SK-N-SH (cell line): ENCODE results near the gene CEP41. TPM values are rescaled to one million over a fixed set of nuclear protein-coding genes. Genes with fewer than 3 reads are reported as not detected.

Experiments used
- CTCF ChIA-PET: fragments of 300-600, 350-600 bp; formaldehyde crosslinking; extraction: SDS; loops from one replicate; lab custom pipeline; 2021; lab: Yijun Ruan, JAX
- POLR2A ChIA-PET: fragments of 350-600 bp; sonication (Branson Sonifier 250); formaldehyde crosslinking; extraction: SDS; loops from one replicate; lab custom pipeline; 2020; ENCODE audit warnings: antibody characterized with exemption, inconsistent platforms; lab: Yijun Ruan, JAX
- DNase-seq: peaks from one replicate; pipeline ENCODE4 v3.0.0; 2012
- H2AFZ ChIP-seq: fragments of 200-600 bp; sonication (generic); 2 replicates; pipeline ENCODE4 v1.8.1; 2016; ENCODE audit warnings: antibody characterized with exemption, mild to moderate bottlenecking, low read depth
- H3F3A ChIP-seq: fragments of 200-600 bp; sonication (generic); replicated peaks from 2 replicates; pipeline ENCODE3; 2016; ENCODE audit warnings: antibody characterized with exemption, mild to moderate bottlenecking; ENCODE audit not compliant: insufficient read depth
- H3K27ac ChIP-seq, 2 experiments: fragments of 200-500 bp in 1 of 2; fragments of 200-600 bp in 1 of 2; sonication (Bioruptor generic) in 1 of 2; sonication (generic), shearing (Covaris generic) in 1 of 2; 2 replicates each; pipeline versions ENCODE4 v1.5.1 to v1.6.1; 2014 to 2016; ENCODE audit warnings: low read depth in 2 of 2, inconsistent platforms in 1 of 2, low read length in 1 of 2, mild to moderate bottlenecking in 1 of 2, mixed read lengths in 1 of 2
- H3K27me3 ChIP-seq: fragments of 200-600 bp; sonication (generic), shearing (Covaris generic); 2 replicates; pipeline ENCODE4 v1.6.1; 2016; ENCODE audit warnings: mixed run types; ENCODE audit not compliant: insufficient read depth
- H3K36me3 ChIP-seq, 2 experiments: fragments of 200-500 bp in 1 of 2; fragments of 200-600 bp in 1 of 2; sonication (Bioruptor generic) in 1 of 2; sonication (generic) in 1 of 2; replicated peaks in 1 of 2; 2 replicates each; pipeline versions ENCODE3 to v1.5.1; 2014 to 2016; ENCODE audit warnings: low read length in 1 of 2, mild to moderate bottlenecking in 1 of 2; ENCODE audit not compliant: insufficient read depth in 2 of 2, control insufficient read depth in 1 of 2
- H3K4me1 ChIP-seq, 2 experiments: fragments of 200-500 bp in 1 of 2; fragments of 200-600 bp in 1 of 2; sonication (Bioruptor generic) in 1 of 2; sonication (generic), shearing (Covaris generic) in 1 of 2; 2 replicates each; pipeline versions ENCODE4 v1.5.1 to v1.6.1; 2014 to 2016; ENCODE audit warnings: low read depth in 1 of 2, low read length in 1 of 2, mixed run types in 1 of 2; ENCODE audit not compliant: insufficient read depth in 2 of 2, control insufficient read depth in 1 of 2
- H3K4me2 ChIP-seq: fragments of 200-600 bp; sonication (generic), shearing (Covaris generic); 2 replicates; pipeline ENCODE4 v1.6.1; 2017; ENCODE audit warnings: mixed run types
- H3K4me3 ChIP-seq, 2 experiments: fragments of 200-500 bp in 1 of 2; fragments of 200-600 bp in 1 of 2; sonication (Bioruptor generic) in 1 of 2; sonication (generic), shearing (Covaris generic) in 1 of 2; 2 replicates each; pipeline versions ENCODE4 v1.5.1 to v1.8.1; 2014 to 2016; ENCODE audit warnings: low read depth in 2 of 2, inconsistent platforms in 1 of 2, low read length in 1 of 2, mild to moderate bottlenecking in 1 of 2, mixed read lengths in 1 of 2, moderate library complexity in 1 of 2
- H3K79me2 ChIP-seq: fragments of 200-600 bp; sonication (generic); 2 replicates; pipeline ENCODE4 v1.8.1; 2017; ENCODE audit warnings: mild to moderate bottlenecking; ENCODE audit not compliant: insufficient read depth
- H3K9ac ChIP-seq: fragments of 200-600 bp; sonication (generic); 2 replicates; pipeline ENCODE4 v1.6.1; 2017; ENCODE audit warnings: mixed run types
- H3K9me2 ChIP-seq: fragments of 200-600 bp; sonication (generic); 2 replicates; pipeline ENCODE4 v1.6.1; 2017; ENCODE audit warnings: mixed run types
- H3K9me3 ChIP-seq: fragments of 200-600 bp; sonication (generic); 2 replicates; pipeline ENCODE4 v1.6.1; 2017; ENCODE audit warnings: mixed run types, mild to moderate bottlenecking, moderate library complexity
- H4K20me1 ChIP-seq: fragments of 200-600 bp; sonication (generic); 2 replicates; pipeline ENCODE4 v1.6.1; 2017; ENCODE audit warnings: mild to moderate bottlenecking, mixed run types; ENCODE audit not compliant: insufficient read depth
- CHD2 ChIP-seq: fragments of 150-350 bp; IDR thresholded peaks from 2 replicates; pipeline ENCODE4 v1.6.1; 2018; ENCODE audit warnings: low read length; ENCODE audit not compliant: partially characterized antibody
- EP300 ChIP-seq, 2 experiments: IDR thresholded peaks; 2 replicates each; pipeline versions ENCODE4 v1.4.0 to v1.6.1; 2012; ENCODE audit warnings: borderline replicate concordance in 1 of 2, low read depth in 1 of 2, low read length in 1 of 2
- FOXJ3 ChIP-seq: sonication (generic); formaldehyde crosslinking; IDR thresholded peaks from 2 replicates; pipeline ENCODE4 v1.5.1; 2020; ENCODE audit warnings: mild to moderate bottlenecking, missing genetic modification reagents
- SMC3 ChIP-seq: IDR thresholded peaks from 2 replicates; pipeline ENCODE4 v1.6.1; 2012; ENCODE audit warnings: low read depth, low read length, improper control_type of control experiment
- YY1 ChIP-seq: IDR thresholded peaks from 2 replicates; pipeline ENCODE4 v1.4.0; 2012; ENCODE audit warnings: low read depth, mild to moderate bottlenecking
- WGBS: methylation state at CpG from one replicate; pipeline ENCODE4 v1.1.6; 2017; ENCODE audit warnings: low lambda C conversion rate; 5-methylcytosine and 5-hydroxymethylcytosine counted together
- polyA plus RNA-seq, 3 experiments: library from polyadenylated mRNA; depleted of rRNA; stranded (reverse); fragments of >200 nt; gene quantifications; 2 replicates each; pipeline ENCODE4 v1.2.3, GENCODE V29; 2012
- TF ChIP-seq, protein P1 (sequence below): IDR thresholded peaks from 2 replicates; pipeline ENCODE4 v1.4.0; 2012; ENCODE audit warnings: low read depth, borderline replicate concordance
- TF ChIP-seq, protein P2 (sequence below): fragments of 150-350 bp; IDR thresholded peaks from 2 replicates; pipeline ENCODE4 v1.6.1; 2017; ENCODE audit warnings: antibody characterized with exemption, low read length, low read depth, borderline replicate concordance
- TF ChIP-seq, protein P3 (sequence below): IDR thresholded peaks from 2 replicates; pipeline ENCODE4 v1.4.0; 2012; ENCODE audit warnings: low read depth, borderline replicate concordance

Gene CEP41
- polyA plus RNA-seq, 1 of the 3 experiments (the other 2 are of a cell fraction), result 20.9 TPM

DNA sequence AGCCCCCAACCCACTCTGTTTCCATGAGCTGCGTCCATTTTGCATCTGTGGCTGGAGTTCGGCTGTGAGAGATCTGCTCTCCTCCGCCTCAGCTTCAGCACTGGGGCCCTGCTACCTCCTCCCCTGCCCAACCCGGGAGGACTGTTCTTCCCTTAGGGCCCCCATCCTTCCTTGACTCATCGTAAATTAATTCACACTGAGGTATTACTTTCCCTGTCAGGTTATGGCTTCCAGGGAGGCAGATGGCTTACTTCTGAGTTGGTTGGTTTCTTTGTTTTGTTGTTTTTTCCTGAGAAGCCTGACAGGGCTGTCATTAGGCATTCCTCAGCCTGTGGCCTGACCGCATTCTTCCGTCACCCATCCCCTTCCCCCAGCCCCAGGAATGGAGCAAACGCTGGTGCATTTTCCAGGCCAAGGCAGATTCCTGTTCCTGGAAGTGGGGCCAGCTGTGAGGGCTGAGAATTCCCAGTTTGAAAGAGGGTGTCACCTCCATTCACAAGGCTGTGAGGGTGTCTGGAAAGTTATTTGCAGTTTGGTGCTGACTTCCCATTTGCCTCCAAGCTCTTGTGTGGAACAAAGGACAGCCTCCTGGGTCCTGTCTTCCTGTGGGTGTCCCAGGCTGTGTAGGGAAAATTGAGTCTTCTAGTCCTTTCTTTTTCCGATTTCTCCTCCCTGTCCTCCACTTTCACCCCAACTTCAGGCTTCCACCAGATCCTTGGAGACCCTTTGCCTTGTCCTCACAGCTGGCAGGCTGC, 84.5 kb downstream of the CEP41 start (continued):
- TF ChIP-seq, protein P1, sequence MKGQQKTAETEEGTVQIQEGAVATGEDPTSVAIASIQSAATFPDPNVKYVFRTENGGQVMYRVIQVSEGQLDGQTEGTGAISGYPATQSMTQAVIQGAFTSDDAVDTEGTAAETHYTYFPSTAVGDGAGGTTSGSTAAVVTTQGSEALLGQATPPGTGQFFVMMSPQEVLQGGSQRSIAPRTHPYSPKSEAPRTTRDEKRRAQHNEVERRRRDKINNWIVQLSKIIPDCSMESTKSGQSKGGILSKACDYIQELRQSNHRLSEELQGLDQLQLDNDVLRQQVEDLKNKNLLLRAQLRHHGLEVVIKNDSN, result no peak
- TF ChIP-seq SMC3 (peak; percentile 9; the same call in 1 of the 2 replicates), EP300 (IDR thresholded peaks at IDR 0.05; ENCODE audit: borderline replicate concordance in 1 of 2, low read depth in 1 of 2, low read length in 1 of 2) (peak; percentile 87 to 99), FOXJ3 (CRISPR knock-in tag) (no peak)
- TF ChIP-seq, protein P2, sequence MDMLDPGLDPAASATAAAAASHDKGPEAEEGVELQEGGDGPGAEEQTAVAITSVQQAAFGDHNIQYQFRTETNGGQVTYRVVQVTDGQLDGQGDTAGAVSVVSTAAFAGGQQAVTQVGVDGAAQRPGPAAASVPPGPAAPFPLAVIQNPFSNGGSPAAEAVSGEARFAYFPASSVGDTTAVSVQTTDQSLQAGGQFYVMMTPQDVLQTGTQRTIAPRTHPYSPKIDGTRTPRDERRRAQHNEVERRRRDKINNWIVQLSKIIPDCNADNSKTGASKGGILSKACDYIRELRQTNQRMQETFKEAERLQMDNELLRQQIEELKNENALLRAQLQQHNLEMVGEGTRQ, result no peak
- TF ChIP-seq, protein P3, sequence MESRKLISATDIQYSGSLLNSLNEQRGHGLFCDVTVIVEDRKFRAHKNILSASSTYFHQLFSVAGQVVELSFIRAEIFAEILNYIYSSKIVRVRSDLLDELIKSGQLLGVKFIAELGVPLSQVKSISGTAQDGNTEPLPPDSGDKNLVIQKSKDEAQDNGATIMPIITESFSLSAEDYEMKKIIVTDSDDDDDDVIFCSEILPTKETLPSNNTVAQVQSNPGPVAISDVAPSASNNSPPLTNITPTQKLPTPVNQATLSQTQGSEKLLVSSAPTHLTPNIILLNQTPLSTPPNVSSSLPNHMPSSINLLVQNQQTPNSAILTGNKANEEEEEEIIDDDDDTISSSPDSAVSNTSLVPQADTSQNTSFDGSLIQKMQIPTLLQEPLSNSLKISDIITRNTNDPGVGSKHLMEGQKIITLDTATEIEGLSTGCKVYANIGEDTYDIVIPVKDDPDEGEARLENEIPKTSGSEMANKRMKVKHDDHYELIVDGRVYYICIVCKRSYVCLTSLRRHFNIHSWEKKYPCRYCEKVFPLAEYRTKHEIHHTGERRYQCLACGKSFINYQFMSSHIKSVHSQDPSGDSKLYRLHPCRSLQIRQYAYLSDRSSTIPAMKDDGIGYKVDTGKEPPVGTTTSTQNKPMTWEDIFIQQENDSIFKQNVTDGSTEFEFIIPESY, result peak; percentile 88

DNA sequence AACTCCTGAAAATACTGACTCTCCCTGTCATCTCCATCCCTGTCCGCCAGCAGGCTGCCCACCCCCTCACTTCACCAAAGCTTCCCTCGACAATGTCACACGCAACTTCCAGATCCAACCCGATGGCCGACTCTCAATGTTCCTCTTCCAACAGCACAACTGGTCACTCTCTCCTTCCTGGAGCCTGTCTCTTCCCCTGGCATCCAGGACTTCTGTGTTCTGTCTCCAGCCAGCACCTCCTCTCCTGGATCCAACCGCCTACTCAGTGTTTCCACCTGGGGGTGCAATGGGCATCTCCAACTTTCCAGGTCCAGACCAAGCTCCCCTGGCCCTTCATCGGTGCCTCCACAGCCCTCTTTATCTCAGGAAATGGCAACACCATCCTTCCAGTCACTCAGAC, 87.6 kb downstream of the CEP41 start:
- Histone ChIP-seq H3K9ac (no peak overlapping the region), H3K79me2 (no peaks in the 10 kb centered on the region), H3K27ac (peak overlapping the region; percentile 36 to 45; a peak in 2 of 4 replicates), H3K36me3 (no peaks in the 10 kb centered on the region), H4K20me1 (no peaks in the 10 kb centered on the region), H3K9me3 (no peaks in the 10 kb centered on the region), H3K4me1 (peaks cover 19 to 33% of the 10 kb centered on the region in 2 experiments; a peak in 3 of 4 replicates), H2AFZ (no peak overlapping the region), H3K4me3 (no peak overlapping the region), H3F3A (peaks cover 27% of the 10 kb centered on the region), H3K4me2 (0 out of 2 replicates have a peak overlapping the region, but pooled peaks have one; percentile 6), H3K27me3 (no peaks in the 10 kb centered on the region), H3K9me2 (no peaks in the 10 kb centered on the region)
- 90% methylated on average over 7 of the region's 7 CpGs for WGBS
- CTCF ChIA-PET, result interaction anchor here (1.0 kb wide), 1 partner anchor 11 kb away, joined by 3 read pairs; no protein-coding TSS in a partner anchor
- TF ChIP-seq CHD2 (no peak), YY1 (no peak)
- TF ChIP-seq, protein P2, result no peak
- DNase-seq, result peak; percentile 17
- POLR2A ChIA-PET, result no interaction called here
